Nephron (organoid): Measurements from ENCODE around the gene AKR1B1.

Experiments
- H3K27ac Mint-ChIP-seq, 3 experiments: 2 replicates each; pipeline ENCODE4 v1.8.0; 2020; ENCODE audit warnings: mixed read lengths in 3 of 3, mild to moderate bottlenecking in 2 of 3, moderate library complexity in 1 of 3
- H3K27me3 Mint-ChIP-seq: 2 replicates; pipeline ENCODE4 v1.8.0; 2021; ENCODE audit warnings: low read depth, mild to moderate bottlenecking, moderate library complexity, mixed read lengths
- H3K36me3 Mint-ChIP-seq: 2 replicates; pipeline ENCODE4 v1.8.0; 2020; ENCODE audit warnings: low read depth, mixed read lengths
- H3K4me1 Mint-ChIP-seq: 2 replicates; pipeline ENCODE4 v1.8.0; 2020; ENCODE audit warnings: mixed read lengths
- H3K4me3 Mint-ChIP-seq, 3 experiments: 2 replicates each; pipeline ENCODE4 v1.8.0; 2020; ENCODE audit warnings: mild to moderate bottlenecking in 3 of 3, mixed read lengths in 3 of 3, moderate library complexity in 2 of 3
- H3K9me3 Mint-ChIP-seq: 2 replicates; pipeline ENCODE4 v1.8.0; 2020; ENCODE audit warnings: mixed read lengths
- TF ChIP-seq, protein P1 (sequence below), 3 experiments: fragments of 200-600 bp; sonication (generic); IDR thresholded peaks; one replicate each; pipeline ENCODE4 v1.5.0; 2021; ENCODE audit warnings: antibody characterized with exemption in 3 of 3; ENCODE audit not compliant: unreplicated experiment in 3 of 3

The AKR1B1 gene

DNA sequence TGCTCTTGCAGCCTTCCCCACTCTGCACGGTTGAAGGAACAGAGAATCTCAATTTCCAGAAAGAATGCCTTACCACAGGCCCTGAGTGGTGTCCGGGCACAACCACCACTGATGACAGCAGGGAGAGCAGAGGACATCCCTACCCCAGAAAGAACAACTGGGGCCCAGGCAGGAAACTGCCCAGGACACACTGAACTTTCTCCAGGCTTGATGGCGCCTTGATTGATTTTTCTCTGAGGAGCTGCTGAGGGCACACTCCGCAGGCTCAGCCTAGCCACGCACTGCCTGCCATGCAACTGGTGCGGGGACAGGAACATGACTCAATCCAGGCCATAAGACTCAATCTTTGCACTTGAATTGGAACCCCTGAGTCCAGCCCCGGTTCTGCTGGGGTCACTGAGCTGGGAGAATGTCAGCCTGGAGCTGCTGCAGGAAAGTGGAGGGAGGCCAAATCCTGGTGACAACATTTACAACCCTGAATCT lies 5.9 kb downstream of the AKR1B1 start:
- H3K27me3 Mint-ChIP-seq: no peaks in the 10 kb centered on the region
- TF ChIP-seq, protein P1, sequence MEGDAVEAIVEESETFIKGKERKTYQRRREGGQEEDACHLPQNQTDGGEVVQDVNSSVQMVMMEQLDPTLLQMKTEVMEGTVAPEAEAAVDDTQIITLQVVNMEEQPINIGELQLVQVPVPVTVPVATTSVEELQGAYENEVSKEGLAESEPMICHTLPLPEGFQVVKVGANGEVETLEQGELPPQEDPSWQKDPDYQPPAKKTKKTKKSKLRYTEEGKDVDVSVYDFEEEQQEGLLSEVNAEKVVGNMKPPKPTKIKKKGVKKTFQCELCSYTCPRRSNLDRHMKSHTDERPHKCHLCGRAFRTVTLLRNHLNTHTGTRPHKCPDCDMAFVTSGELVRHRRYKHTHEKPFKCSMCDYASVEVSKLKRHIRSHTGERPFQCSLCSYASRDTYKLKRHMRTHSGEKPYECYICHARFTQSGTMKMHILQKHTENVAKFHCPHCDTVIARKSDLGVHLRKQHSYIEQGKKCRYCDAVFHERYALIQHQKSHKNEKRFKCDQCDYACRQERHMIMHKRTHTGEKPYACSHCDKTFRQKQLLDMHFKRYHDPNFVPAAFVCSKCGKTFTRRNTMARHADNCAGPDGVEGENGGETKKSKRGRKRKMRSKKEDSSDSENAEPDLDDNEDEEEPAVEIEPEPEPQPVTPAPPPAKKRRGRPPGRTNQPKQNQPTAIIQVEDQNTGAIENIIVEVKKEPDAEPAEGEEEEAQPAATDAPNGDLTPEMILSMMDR (IDR thresholded peaks at IDR 0.05; ENCODE audit: unreplicated experiment in 3 of 3): no peak
- peaks cover 43% of the 10 kb centered on the region for H3K36me3 Mint-ChIP-seq
- H3K4me3 Mint-ChIP-seq: peak overlapping the region in 2 of 3 experiments; percentile 45 to 61
- H3K9me3 Mint-ChIP-seq: no peaks in the 10 kb centered on the region
- peak overlapping the region; percentile 95 to 98 (median 96) for H3K27ac Mint-ChIP-seq
- peaks cover 65% of the 10 kb centered on the region for H3K4me1 Mint-ChIP-seq

DNA sequence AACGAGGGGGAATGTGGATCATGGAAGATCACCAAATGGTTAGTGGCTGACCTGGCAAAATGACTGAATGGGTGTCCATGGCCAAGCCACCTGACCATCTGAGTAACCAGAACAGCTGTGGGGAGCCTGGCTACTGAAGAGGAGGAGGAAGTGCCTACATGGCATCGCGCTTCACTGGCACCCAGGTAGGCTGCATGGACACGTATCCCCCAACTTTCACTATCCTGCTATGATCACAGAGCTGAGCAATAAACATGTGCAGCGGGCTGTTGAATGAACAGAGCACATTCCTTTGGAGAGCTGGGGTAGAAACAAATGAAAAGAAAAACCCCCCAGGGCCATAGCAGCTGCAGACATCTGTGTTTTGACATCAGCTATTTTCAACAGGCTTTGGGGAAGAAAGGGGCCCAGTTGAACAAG lies 6.5 kb downstream of the AKR1B1 start:
- peaks cover 60% of the 10 kb centered on the region for H3K4me1 Mint-ChIP-seq
- peak overlapping the region; percentile 95 to 98 (median 96) for H3K27ac Mint-ChIP-seq
- peaks cover 49% of the 10 kb centered on the region for H3K36me3 Mint-ChIP-seq
- H3K27me3 Mint-ChIP-seq: no peaks in the 10 kb centered on the region
- no peaks in the 10 kb centered on the region for H3K9me3 Mint-ChIP-seq
- peak overlapping the region in 2 of 3 experiments; percentile 45 to 61 for H3K4me3 Mint-ChIP-seq
- TF ChIP-seq, protein P1 (IDR thresholded peaks at IDR 0.05; ENCODE audit: unreplicated experiment in 3 of 3): no peak

DNA sequence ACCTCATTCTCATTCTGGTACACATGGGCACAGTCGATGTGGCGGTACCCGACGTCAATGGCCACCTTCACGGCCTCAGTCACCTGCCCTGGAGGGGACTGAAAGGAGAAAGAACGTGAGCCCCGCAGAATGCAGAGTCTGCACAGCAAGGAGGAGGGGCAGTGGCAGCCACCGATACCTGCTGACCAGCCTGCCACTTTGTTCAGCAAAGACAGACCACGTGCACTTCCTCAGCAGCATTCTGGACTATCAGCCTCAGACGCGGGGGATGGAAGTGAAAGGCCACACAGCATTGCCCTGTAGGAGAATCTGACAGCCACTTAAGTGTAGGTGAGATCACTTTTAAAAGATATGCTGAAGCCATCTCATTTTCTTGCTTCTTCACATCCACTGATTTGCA lies 7.2 kb downstream of the AKR1B1 start:
- no peak overlapping the region for H3K4me3 Mint-ChIP-seq
- no peaks in the 10 kb centered on the region for H3K27me3 Mint-ChIP-seq
- H3K27ac Mint-ChIP-seq: peak overlapping the region in 2 of 3 experiments; percentile 95 to 98
- TF ChIP-seq, protein P1 (IDR thresholded peaks at IDR 0.05; ENCODE audit: unreplicated experiment in 3 of 3): no peak
- no peaks in the 10 kb centered on the region for H3K9me3 Mint-ChIP-seq
- peaks cover 56% of the 10 kb centered on the region for H3K4me1 Mint-ChIP-seq
- H3K36me3 Mint-ChIP-seq: peaks cover 56% of the 10 kb centered on the region

DNA sequence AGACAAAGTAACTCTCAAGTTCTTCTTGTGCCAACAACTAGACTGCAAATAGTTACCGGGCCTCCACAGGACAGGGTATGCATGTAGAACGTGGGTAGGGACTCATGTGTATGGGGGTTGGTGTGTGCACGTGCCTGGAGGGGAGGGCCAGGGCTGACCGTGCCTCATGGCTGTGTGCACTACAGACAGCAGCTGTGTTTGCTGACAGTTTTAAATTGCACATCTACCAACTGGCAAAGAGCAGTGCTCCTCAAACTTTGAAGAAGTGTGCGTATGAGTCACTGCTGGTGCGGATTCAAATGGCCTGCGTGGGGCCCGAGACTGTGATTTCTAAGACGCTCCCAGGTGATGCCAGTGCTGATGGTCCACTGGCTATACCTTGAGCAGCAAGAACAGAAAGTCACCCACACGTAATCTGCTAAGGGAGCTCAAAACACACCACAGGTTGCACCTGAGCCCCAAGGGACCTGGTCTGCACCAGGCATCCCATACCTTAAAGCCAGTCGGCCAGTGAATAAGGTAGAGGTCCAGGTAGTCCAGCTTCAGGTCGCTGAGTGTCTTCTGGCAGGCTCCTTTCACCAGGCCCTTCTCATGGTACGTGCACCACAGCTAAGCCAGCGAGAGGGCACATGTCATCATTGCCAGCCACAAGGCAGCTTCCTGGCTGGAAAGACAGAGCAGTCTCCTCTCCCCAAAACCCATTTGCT lies 8.5 kb downstream of the AKR1B1 start:
- H3K4me1 Mint-ChIP-seq: peaks cover 53% of the 10 kb centered on the region
- no peak overlapping the region for H3K4me3 Mint-ChIP-seq
- H3K36me3 Mint-ChIP-seq: peaks cover 51% of the 10 kb centered on the region
- peak overlapping the region in 2 of 3 experiments; percentile 24 to 29 for H3K27ac Mint-ChIP-seq
- no peaks in the 10 kb centered on the region for H3K9me3 Mint-ChIP-seq
- H3K27me3 Mint-ChIP-seq: no peaks in the 10 kb centered on the region
- TF ChIP-seq, protein P1 (IDR thresholded peaks at IDR 0.05; ENCODE audit: unreplicated experiment in 3 of 3): no peak

DNA sequence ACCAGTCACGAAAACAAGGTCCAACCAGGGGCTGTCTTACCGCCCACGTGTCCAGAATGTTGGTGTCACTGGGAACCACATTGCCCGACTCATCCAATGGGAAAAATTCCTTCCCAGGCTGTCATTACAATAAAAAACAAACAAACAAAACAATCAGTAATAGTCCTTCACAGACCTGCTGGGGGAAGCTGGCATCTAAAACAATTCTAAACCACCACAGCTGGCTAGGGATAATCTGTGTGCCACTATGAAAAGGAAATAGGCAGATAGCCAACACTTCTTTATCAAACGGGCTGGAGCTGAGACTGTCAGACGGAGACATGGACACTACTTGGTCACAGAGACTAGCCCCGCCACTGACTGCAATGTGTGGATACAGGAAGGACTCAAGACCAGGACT lies 9.2 kb downstream of the AKR1B1 start:
- Mint-ChIP-seq H3K4me3 (no peak overlapping the region), H3K4me1 (peaks cover 48% of the 10 kb centered on the region)

More for the DNA sequence above, 9.2 kb downstream of the AKR1B1 start:
- Mint-ChIP-seq H3K27me3 (no peaks in the 10 kb centered on the region), H3K36me3 (peaks cover 50% of the 10 kb centered on the region), H3K9me3 (no peaks in the 10 kb centered on the region), H3K27ac (peak overlapping the region in 1 of 3 experiments; percentile 24)
- TF ChIP-seq, protein P1 (IDR thresholded peaks at IDR 0.05; ENCODE audit: unreplicated experiment in 3 of 3): no peak
